HG02973 (cell line): ENCODE data around the gene ARHGAP12.

ENCODE experiments used
- ATAC-seq: cut with Tn5 transposase; IDR thresholded peaks from one replicate; pipeline ENCODE4 v1.9.1; 2021; ENCODE audit warnings: moderate library complexity; ENCODE audit not compliant: unreplicated experiment

Gene ARHGAP12

DNA sequence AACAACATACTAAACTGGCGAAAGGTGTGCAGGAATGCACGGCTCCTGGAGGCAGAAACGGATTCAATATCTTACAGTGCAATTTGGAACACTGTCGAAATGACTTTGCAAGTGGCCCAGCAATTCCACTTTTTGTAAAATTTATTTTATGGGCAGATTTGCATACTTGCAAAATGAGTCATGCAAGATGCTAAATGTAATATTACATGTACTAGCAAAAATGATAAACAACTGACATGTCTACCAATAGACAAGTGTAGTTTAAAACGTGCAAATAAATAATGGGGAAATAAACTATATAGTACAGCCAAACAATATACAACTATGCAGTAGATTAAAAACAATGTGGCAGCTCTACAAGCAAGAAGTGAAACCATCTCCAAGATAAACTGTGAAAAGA, 97.7 kb downstream of the ARHGAP12 start:
- no peak for ATAC-seq

DNA sequence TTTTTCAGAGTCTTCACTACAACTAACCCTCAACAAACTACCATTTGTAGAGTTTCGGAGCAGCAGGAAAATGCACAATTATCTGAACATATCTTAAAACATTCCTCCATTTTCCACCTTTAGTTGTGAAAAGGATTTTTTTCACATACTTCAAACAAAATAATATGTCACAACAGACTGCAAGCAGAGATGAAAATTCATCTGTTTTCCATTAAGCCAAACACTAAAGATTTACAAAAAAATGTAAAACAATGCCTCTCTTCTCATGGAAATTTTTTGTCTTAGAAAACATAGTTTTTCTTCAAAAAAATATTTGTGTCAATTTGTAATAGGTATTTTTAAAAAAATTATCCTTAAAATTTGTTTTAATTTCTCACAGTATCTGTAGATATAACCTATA, 98.9 kb downstream of the ARHGAP12 start:
- ATAC-seq: no peak

DNA sequence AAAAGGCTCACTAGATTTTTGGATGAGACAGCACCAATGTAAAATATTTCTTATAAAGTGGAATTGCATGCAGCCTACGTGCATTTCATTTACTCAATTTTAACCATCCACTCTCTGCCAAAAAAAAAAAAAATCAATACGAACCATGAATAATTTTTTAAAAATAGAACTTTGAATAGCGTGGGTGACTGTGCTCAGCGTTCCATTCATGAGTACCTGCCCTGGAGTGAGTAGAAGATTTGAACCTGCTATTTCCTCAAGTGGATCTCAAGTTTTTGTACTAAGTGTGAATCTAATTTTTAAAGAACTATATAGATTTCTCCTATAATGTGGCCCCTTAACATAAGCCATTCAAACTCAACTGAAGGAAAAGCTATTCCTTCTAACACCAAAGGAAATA, 105.3 kb downstream of the ARHGAP12 start:
- ATAC-seq: no peak

GRCh38 chr10:31822616-31823318, 105.9 kb downstream of the ARHGAP12 start:
- no peak for ATAC-seq

- ATAC-seq: no peak
Observed at GRCh38 chr10:31822150-31822549, 106.5 kb downstream of the ARHGAP12 start.

DNA sequence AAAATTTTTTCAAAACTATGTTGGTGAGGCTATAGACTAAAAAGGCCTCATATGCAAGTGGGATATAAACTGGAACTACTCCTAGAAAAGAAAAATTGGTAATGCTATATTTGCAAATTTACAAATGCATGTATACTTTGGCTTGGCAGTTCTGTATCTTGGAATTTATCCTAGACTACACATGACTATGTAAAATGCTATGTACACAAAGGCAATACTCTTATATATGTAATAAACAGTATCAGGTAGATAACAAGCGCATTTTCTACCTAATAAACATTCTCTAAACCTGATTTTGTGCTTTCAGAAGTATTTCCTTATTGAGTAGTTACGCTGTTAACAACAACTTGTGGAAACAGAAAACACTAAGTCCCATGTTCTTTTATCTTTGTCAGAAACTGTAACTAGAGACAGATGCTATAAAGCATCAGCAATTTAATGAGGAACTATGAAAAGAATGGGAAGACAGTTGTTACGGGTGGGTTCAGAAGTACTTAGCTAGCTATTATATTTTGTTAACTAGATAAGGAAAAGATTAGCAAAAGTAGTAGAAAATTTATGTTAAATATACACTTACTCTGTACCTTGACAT, 107.8 kb downstream of the ARHGAP12 start:
- ATAC-seq: no peak

GRCh38 chr10:31820096-31820495, 108.5 kb downstream of the ARHGAP12 start:
- ATAC-seq: no peak

DNA sequence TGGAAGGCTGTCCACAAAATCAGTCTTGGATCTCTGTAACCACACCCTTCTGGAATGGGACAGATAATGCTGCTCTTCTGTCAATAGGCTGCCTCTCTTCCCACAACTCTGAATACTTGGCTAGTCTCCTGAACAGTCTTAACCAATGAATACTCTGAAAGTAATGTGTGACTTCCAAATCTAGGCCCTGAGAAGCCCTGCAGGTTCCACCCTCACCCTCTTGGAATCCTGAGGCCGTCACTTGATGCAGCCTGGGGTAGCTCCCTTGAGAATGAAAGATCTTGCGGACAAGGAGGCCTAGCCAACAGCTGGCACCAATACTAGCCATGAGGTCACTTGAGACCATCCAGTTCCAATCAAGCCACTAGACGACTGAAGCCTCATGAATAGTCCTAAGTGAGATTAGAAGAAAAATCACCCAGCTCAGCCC, 109.2 kb downstream of the ARHGAP12 start:
- no peak for ATAC-seq

- no peak for ATAC-seq
Observed at GRCh38 chr10:31816318-31816717, 112.3 kb downstream of the ARHGAP12 start.

- peak; percentile 73 for ATAC-seq
Observed at GRCh38 chr10:31808258-31809218, 120.1 kb downstream of the ARHGAP12 start.

DNA sequence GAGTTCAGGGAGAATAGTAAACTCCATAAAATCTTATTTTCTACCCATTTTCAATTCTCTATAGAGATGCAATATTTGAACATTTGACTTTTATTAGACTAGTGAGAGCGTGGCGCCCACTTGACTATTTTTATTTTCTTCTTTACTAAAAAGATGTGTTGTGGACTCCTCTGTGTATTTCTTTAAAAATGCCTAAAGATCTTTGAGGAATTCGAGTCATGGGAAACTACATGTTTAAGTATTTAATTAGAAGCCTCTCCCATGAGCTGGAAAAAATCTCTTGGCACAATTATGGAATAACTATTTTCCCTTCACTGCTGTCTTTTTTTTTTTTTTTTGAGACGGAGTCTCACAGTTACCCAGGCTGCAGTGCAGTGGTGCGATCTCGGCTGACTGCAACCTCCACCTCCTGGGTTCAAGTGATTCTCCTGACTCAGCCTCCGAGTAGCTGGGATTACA, 124.2 kb downstream of the ARHGAP12 start:
- no peak for ATAC-seq

GRCh38 chr10:31803606-31804351, 124.9 kb downstream of the ARHGAP12 start:
- no peak for ATAC-seq

DNA sequence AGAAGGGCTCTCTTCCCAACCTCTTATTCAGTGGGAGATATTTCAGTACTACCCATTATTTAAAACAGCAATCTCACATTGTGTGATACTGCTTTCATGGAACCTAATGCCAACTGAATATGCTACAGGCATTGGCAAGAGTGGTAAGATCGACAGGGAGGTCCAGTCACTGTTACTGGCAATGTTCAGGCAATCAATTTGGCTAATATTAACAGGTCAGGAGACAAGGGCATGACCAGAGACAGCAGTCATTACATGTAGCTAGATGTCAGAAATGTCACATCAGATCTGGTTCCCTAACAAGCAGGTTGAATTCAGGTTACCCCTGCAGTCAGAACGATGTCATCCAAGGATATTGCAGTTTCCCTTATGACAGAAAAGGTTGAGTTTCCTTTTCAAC, 129.4 kb downstream of the ARHGAP12 start:
- ATAC-seq: no peak

GRCh38 chr10:31792745-31793144, 135.9 kb downstream of the ARHGAP12 start:
- no peak for ATAC-seq

GRCh38 chr10:31789555-31789954, 139.1 kb downstream of the ARHGAP12 start:
- no peak for ATAC-seq

DNA sequence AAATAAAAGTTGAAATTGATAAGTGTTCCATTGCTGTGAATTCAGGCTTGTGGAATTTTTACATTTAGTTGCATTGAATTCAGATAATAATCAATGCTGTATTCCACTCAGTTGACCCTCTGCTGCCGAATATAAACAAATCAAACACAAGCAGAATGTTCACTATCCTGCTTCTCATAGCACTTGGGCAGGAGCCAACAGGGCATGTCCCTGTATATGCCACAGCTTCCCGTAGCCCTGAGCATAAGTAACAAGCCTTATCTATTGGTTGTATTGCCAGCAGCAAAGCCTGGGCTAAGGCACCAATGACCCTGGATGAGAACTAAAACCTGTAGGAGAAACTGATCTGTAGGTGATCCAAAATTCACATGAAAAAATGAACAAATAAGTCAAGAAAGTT, 145.9 kb downstream of the ARHGAP12 start:
- no peak for ATAC-seq

DNA sequence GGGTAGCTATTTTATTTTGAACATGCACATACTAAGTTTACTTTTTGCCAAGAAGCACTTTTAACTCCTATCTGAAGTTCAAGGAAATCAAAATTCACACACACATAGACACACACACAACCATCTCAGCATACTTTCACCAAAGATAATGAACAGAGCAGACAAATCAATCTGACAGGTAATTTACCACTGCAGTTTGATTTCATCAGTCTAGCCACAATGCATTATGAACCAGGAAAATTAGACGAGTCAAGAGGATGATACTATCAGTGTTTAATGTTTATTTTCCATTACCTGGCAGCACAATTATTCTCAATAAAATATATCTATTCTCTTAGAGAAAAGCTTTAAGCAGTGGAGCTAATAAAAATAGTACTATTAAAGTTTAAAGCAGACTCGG, 147.9 kb downstream of the ARHGAP12 start:
- no peak for ATAC-seq

DNA sequence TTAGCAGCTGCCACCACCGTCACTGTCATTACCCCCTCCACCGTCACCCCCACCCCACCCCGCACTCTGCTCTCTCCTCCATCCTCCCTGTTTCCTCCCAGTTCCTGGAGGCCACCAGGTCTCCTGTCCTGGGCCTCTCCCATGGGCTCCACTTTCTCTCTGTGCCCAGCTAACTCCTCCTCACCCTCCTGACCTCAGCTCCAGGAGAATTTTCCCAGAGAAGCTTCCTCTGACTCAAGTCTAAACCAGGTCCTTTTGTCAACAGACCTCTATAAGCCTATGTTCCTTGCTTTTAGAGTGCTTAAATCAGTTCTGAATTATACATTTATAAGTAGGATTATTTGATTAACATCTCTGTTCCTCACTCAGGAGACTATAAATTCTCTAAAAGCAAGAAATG, 150.0 kb downstream of the ARHGAP12 start:
- ATAC-seq: no peak

GRCh38 chr10:31776159-31776558, 152.5 kb downstream of the ARHGAP12 start:
- ATAC-seq: no peak

DNA sequence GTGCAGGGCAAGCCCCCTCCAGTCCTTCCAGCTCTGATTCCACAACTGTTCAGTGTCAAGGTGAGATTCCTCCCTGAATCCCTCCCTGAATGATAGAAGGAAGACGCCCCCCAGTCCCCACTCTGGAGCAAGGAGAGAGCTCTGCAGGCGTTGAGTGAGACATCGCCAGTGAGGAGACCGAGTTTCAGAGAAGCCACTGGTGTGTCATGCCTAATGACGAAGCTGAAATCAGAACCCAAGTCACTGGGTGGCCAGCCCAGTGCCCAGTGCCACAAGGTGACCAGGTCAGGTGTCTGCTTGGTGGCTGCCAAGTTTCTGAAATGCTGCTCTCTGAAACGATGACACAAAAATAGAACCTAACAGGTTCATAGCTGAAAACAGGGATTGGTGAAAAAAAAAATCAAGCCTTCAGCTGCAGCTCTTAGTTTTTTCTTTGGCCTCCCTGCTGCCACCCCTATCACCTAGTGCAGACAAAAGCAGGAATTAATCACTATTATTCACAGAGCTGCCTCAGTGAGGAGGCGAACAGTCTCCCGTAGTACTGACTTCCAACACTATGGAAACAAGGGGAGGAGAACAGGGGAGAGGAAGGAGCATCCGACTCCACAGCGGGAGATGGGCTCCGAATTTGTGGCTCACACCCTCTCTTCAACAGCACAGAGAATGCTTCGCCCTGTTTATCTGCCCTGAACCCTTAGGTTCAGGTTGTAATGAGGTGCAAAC, 153.5 kb downstream of the ARHGAP12 start:
- ATAC-seq: no peak
